Stimulated activated naive CD4-positive, alpha-beta T cell treated with Interleukin-2 at 50 U/mL for 16 hours (primary cell): ENCODE results near the gene PYGB.
"Not testable (repeated sequence)": the region's sequence is repeated elsewhere in the genome, so short reads cannot be mapped to it uniquely, and the experiment has no call there.

Experiments
- DNase-seq: peaks from one replicate; lab custom pipeline; 2025; lab: John Stamatoyannopoulos, UW

PYGB gene

GRCh38 chr20:25230166-25230831 is 17.6 kb upstream of the PYGB start:
- DNase-seq, result no peak

GRCh38 chr20:25233016-25233772 is 14.7 kb upstream of the PYGB start:
- no peak for DNase-seq

GRCh38 chr20:25234009-25234849 is 13.7 kb upstream of the PYGB start:
- DNase-seq, result not testable (repeated sequence)

GRCh38 chr20:25236450-25237304 is 11.2 kb upstream of the PYGB start:
- no peak for DNase-seq

- DNase-seq, result peak; percentile 55
These were observed 10.1 kb upstream of the PYGB start for GRCh38 chr20:25237610-25238318.

- no peak for DNase-seq
These were observed 9.4 kb upstream of the PYGB start for GRCh38 chr20:25238319-25239037.

GRCh38 chr20:25239387-25240370 is 8.2 kb upstream of the PYGB start:
- no peak for DNase-seq

DNA sequence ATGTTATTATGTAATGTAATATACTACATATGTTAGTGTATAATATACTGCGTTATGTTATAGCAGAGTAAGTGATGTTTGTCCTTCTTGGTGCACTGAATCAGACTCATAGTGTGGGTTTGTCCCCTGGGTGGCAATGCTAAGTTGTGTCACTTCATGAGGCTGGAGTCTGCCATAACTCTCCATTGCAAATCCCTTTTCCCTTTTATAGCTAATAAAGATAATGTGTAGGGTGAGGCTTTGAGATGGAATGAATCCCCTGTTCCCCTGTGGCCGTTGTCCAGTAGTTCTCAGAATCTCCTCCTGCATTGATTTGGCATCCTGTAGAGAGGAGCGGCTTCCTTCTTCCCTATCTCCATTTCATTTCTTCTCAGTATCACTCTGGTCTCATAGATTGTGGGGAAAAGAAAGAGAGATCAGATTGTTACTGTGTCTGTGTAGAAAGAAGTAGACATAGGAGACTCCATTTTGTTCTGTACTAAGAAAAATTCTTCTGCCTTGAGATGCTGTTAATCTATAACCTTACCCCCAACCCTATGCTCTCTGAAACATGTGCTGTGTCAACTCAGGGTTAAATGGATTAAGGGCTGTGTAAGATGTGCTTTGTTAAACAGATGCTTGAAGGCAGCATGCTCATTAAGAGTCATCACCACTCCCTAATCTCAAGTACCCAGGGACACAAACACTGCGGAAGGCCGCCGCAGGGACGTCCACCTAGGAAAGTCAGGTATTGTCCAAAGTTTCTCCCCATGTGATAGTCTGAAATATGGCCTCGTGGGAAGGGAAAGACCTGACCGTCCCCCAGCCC is 6.8 kb upstream of the PYGB start:
- DNase-seq, result not testable (repeated sequence)

DNA sequence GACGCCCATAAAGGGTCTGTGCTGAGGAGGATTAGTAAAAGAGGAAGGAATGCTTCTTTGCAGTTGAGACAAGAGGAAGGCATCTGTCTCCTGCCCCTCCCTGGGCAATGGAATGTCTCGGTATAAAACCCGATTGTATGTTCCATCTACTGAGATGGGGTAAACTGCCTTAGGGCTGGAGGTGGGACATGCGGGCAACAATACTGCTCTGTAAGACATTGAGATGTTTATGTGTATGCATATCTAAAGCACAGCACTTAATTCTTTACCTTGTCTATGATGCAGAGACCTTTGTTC is 6.3 kb upstream of the PYGB start:
- DNase-seq, result not testable (repeated sequence)

- DNase-seq, result no peak
These were observed 5.7 kb upstream of the PYGB start for GRCh38 chr20:25242231-25242630.

- DNase-seq, result no peak
These were observed 4.4 kb upstream of the PYGB start for GRCh38 chr20:25243416-25243979.

DNA sequence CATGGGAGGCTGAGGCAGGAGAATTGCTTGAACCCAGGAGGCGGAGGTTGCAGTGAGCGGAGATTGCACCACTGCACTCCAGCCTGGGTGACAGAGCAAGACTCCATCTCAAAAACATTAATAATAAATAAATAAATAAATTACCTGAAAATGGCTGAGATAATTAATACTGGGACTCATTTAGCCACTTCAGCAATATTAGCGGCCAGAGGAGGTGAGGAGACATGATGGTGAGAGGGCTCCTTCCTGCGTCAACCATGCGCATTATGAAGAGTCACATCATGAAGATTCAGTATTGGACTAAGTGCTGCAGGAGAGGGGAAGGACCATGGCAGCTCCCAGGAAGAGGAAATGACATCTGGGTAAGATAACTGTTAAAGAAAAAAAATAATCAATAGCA is 2.9 kb upstream of the PYGB start:
- no peak for DNase-seq

- DNase-seq, result no peak
These were observed 2.4 kb upstream of the PYGB start for GRCh38 chr20:25245461-25245860.

GRCh38 chr20:25246182-25246999 is 1.5 kb upstream of the PYGB start:
- no peak for DNase-seq

DNA sequence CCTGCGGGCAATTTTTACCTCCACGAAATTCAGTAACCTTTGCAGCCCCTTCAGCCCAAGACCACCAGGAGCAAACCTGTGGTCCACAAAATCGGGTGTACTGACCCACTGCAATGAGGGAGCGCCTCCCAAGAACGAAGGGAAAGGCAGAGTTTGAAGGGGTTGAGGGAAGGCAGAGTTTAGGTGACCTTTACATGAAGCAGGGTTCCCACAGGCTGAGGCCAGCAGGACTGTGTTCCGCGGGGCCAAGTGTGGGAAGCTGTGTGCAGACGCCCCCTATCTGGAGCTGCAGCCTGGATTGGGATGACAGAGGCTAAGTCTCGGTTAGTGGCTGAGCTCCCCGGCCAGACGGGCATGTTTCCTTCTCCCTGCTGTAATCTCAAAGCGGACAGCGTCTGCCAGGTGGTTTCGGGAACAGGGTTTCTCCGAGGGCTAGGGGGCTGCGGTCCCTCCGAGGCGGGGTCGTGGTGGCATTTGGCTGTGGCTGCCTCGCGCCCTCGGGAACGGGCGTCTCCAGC is 826 bp upstream of the PYGB start:
- DNase-seq, result no peak

- DNase-seq, result peak; percentile 33
These were observed 348 bp upstream of the PYGB start for GRCh38 chr20:25247518-25247955.

GRCh38 chr20:25248786-25249172 is 894 bp downstream of the PYGB start:
- DNase-seq, result no peak
